Osteoblast (primary cell): Measurements from ENCODE around the gene RIC1. TPM values are rescaled to one million over a fixed set of nuclear protein-coding genes. Genes with fewer than 3 reads are reported as not detected.

ENCODE experiments used
- DNase-seq: peaks from one replicate; pipeline ENCODE4 v3.0.0; 2011; ENCODE audit warnings: low spot score, mixed read lengths; ENCODE audit not compliant: insufficient read length; ENCODE audit errors: missing footprints
- H2AFZ ChIP-seq: 2 replicates; pipeline ENCODE4 v1.6.0; 2011; ENCODE audit warnings: mild to moderate bottlenecking, low read length
- H3K27ac ChIP-seq: 2 replicates; pipeline ENCODE4 v1.5.1; 2011; ENCODE audit warnings: mild to moderate bottlenecking, low read depth, low read length, moderate library complexity
- H3K27me3 ChIP-seq: 2 replicates; pipeline ENCODE4 v1.6.0; 2012; ENCODE audit warnings: mild to moderate bottlenecking, control low read depth, inconsistent platforms, low read length, moderate library complexity; ENCODE audit not compliant: insufficient read depth
- H3K36me3 ChIP-seq: 2 replicates; pipeline ENCODE4 v1.5.1; 2011; ENCODE audit warnings: mild to moderate bottlenecking, low read length, control low read depth, moderate library complexity; ENCODE audit not compliant: insufficient read depth
- H3K4me1 ChIP-seq: 2 replicates; pipeline ENCODE4 v1.5.1; 2011; ENCODE audit warnings: mild to moderate bottlenecking, low read length, control low read depth, moderate library complexity; ENCODE audit not compliant: insufficient read depth
- H3K4me2 ChIP-seq: 2 replicates; pipeline ENCODE4 v1.6.0; 2011; ENCODE audit warnings: mild to moderate bottlenecking, low read length; ENCODE audit not compliant: insufficient read depth
- H3K4me3 ChIP-seq: fragments of 200-600 bp; sonication (generic); 3 replicates; pipeline ENCODE4 v1.5.1; 2012; ENCODE audit warnings: mild to moderate bottlenecking, low read length, inconsistent platforms; ENCODE audit not compliant: insufficient read depth
- H3K79me2 ChIP-seq: 2 replicates; pipeline ENCODE4 v1.6.0; 2012; ENCODE audit warnings: mild to moderate bottlenecking, low read length, control low read depth, inconsistent platforms; ENCODE audit not compliant: insufficient read depth
- H3K9me3 ChIP-seq: 2 replicates; pipeline ENCODE4 v1.5.1; 2011; ENCODE audit warnings: low read depth, low read length, control low read depth
- H4K20me1 ChIP-seq: 2 replicates; pipeline ENCODE4 v1.6.0; 2012; ENCODE audit warnings: mild to moderate bottlenecking, low read length, control low read depth; ENCODE audit not compliant: insufficient read depth
- CTCF ChIP-seq: IDR thresholded peaks from 2 replicates; pipeline ENCODE4 v1.5.1; 2011; ENCODE audit warnings: mild to moderate bottlenecking, low read depth, low read length, moderate library complexity; ENCODE audit errors: extremely low read depth
- total RNA-seq: library from RNA; depleted of rRNA; stranded (reverse); fragments of >200 nt; gene quantifications from 2 replicates; pipeline ENCODE4 v1.2.3, GENCODE V29; 2012

Gene RIC1
- total RNA-seq, 1 donor: 51.4 TPM

GRCh38 chr9:5696884-5697283, 68.0 kb downstream of the RIC1 start:
- Histone ChIP-seq H3K4me3 (no peak overlapping the region), H3K4me2 (no peak overlapping the region), H3K9me3 (no peaks in the 10 kb centered on the region), H3K4me1 (no peaks in the 10 kb centered on the region), H3K27ac (no peak overlapping the region), H4K20me1 (peaks cover 20% of the 10 kb centered on the region), H3K27me3 (no peaks in the 10 kb centered on the region), H3K36me3 (no peaks in the 10 kb centered on the region), H2AFZ (no peak overlapping the region), H3K79me2 (peaks cover 15% of the 10 kb centered on the region)
- no peak for DNase-seq
- no peak for TF ChIP-seq CTCF

- Histone ChIP-seq H3K27ac (no peak overlapping the region), H3K4me3 (no peak overlapping the region), H3K9me3 (no peaks in the 10 kb centered on the region), H4K20me1 (peaks cover 20% of the 10 kb centered on the region), H3K36me3 (no peaks in the 10 kb centered on the region), H3K4me1 (no peaks in the 10 kb centered on the region), H3K79me2 (peaks cover 20% of the 10 kb centered on the region), H3K27me3 (no peaks in the 10 kb centered on the region), H2AFZ (no peak overlapping the region), H3K4me2 (no peak overlapping the region)
- no peak for DNase-seq
- no peak for TF ChIP-seq CTCF
Observed at GRCh38 chr9:5698004-5698403, 69.1 kb downstream of the RIC1 start.

- no peak for TF ChIP-seq CTCF
- no peak for DNase-seq
- Histone ChIP-seq H3K4me3 (no peak overlapping the region), H3K4me2 (no peak overlapping the region), H3K27me3 (no peaks in the 10 kb centered on the region), H3K36me3 (no peaks in the 10 kb centered on the region), H3K79me2 (peaks cover 28% of the 10 kb centered on the region), H3K4me1 (no peaks in the 10 kb centered on the region), H2AFZ (no peak overlapping the region), H4K20me1 (peaks cover 20% of the 10 kb centered on the region), H3K9me3 (no peaks in the 10 kb centered on the region), H3K27ac (no peak overlapping the region)
Observed at GRCh38 chr9:5698810-5699556, 70.1 kb downstream of the RIC1 start.

- Histone ChIP-seq H3K27me3 (no peaks in the 10 kb centered on the region), H2AFZ (no peak overlapping the region), H4K20me1 (peaks cover 3% of the 10 kb centered on the region), H3K4me3 (no peak overlapping the region), H3K4me2 (no peak overlapping the region), H3K9me3 (no peaks in the 10 kb centered on the region), H3K27ac (no peak overlapping the region), H3K36me3 (peaks cover 5% of the 10 kb centered on the region), H3K4me1 (no peaks in the 10 kb centered on the region), H3K79me2 (peaks cover 40% of the 10 kb centered on the region)
- TF ChIP-seq CTCF: no peak
- DNase-seq: no peak
Observed at GRCh38 chr9:5708414-5708813, 79.5 kb downstream of the RIC1 start.
